K562 (cell line): ENCODE measurements around the gene DYSF. TPM values are rescaled to one million over a fixed set of nuclear protein-coding genes. Genes with fewer than 3 reads are reported as not detected.

Source experiments
- ATAC-seq: fragments of 200-7000 bp; cut with Tn5 transposase; 3 replicates; pipeline ENCODE4 v1.9.1; 2020; ENCODE audit warnings: moderate library complexity
- BruUV-seq: library from RNA; stranded (reverse); fragments of 400-500 nt; replicated peaks from 2 replicates; lab custom pipeline; 2021; lab: Mats Ljungman, UMichigan
- CTCF ChIA-PET: fragments of 300-600 bp; formaldehyde crosslinking; extraction: SDS; loops from one replicate; lab custom pipeline; 2021; ENCODE audit warnings: low intra/inter-chr PET ratio; lab: Yijun Ruan, JAX
- POLR2A ChIA-PET: fragments of 300-600, 350-650 bp; sonication (Branson Sonifier 250); formaldehyde crosslinking; extraction: SDS; loops from one replicate; lab custom pipeline; 2021; ENCODE audit warnings: antibody characterized with exemption, inconsistent platforms; lab: Yijun Ruan, JAX
- DNase-seq, 4 experiments: peaks; one replicate each; pipeline versions ENCODE4 v3.0.0 to v3.0.0-alpha.2; 2011 to 2018; ENCODE audit warnings: low spot score in 3 of 4, mixed read lengths in 3 of 4; ENCODE audit errors: extremely low read depth in 1 of 4
- FAIRE-seq: peaks from 2 replicates; lab custom pipeline; 2011; peaks lifted over from hg19 to GRCh38; lab: Jason Lieb, UNC
- H2AFZ ChIP-seq: 2 replicates; pipeline ENCODE4 v1.6.0; 2011; ENCODE audit warnings: low read depth, low read length, control low read depth, inconsistent platforms
- H3K27ac ChIP-seq: fragments of 200-600 bp; 3 replicates; pipeline ENCODE4 v1.8.0; 2011; ENCODE audit warnings: low read depth, mild to moderate bottlenecking, control low read depth, inconsistent platforms, low read length, moderate library complexity, mixed read lengths; ENCODE audit errors: extremely low read depth
- H3K27me3 ChIP-seq, 2 experiments: fragments of 300-600 bp in 1 of 2; 2 replicates in 1 of 2; 3 replicates in 1 of 2; pipeline versions ENCODE4 v1.6.0 to v1.8.0; 2011; ENCODE audit warnings: inconsistent platforms in 2 of 2, low read length in 2 of 2, mild to moderate bottlenecking in 1 of 2, mixed read lengths in 1 of 2, moderate library complexity in 1 of 2; ENCODE audit not compliant: control insufficient read depth in 2 of 2, insufficient read depth in 2 of 2
- H3K36me3 ChIP-seq: fragments of 300-600 bp; 3 replicates; pipeline ENCODE4 v1.8.0; 2011; ENCODE audit warnings: mild to moderate bottlenecking, low read length, inconsistent platforms; ENCODE audit not compliant: control insufficient read depth, insufficient read depth
- H3K4me1 ChIP-seq, 2 experiments: fragments of 200-600 bp in 1 of 2; replicated peaks in 1 of 2; 2 replicates in 1 of 2; 3 replicates in 1 of 2; pipeline versions ENCODE4 v1.5.1 to v1.8.0; 2011; ENCODE audit warnings: inconsistent platforms in 2 of 2, low read length in 2 of 2, mild to moderate bottlenecking in 1 of 2, mixed read lengths in 1 of 2, moderate library complexity in 1 of 2; ENCODE audit not compliant: control insufficient read depth in 2 of 2, insufficient read depth in 2 of 2
- H3K4me2 ChIP-seq: 2 replicates; pipeline ENCODE4 v1.6.1; 2011; ENCODE audit warnings: low read length, control low read depth, inconsistent platforms, mixed read lengths; ENCODE audit not compliant: insufficient read depth
- H3K4me3 ChIP-seq: fragments of 200-600 bp; sonication (generic), shearing (Covaris generic); 2 replicates; pipeline ENCODE4 v1.5.1; 2016; ENCODE audit warnings: control low read depth, inconsistent platforms
- H3K79me2 ChIP-seq: fragments of 200-600 bp; 3 replicates; pipeline ENCODE4 v1.8.0; 2011; ENCODE audit warnings: low read length, inconsistent platforms; ENCODE audit not compliant: control insufficient read depth, insufficient read depth
- H3K9ac ChIP-seq, 2 experiments: 2 replicates each; pipeline versions ENCODE4 v1.6.0 to v1.6.1; 2011; ENCODE audit warnings: low read depth in 2 of 2, low read length in 2 of 2, control low read depth in 1 of 2, inconsistent platforms in 1 of 2, mild to moderate bottlenecking in 1 of 2, mixed read lengths in 1 of 2; ENCODE audit not compliant: insufficient read depth in 1 of 2
- H3K9me1 ChIP-seq: one replicate; pipeline ENCODE4 v1.6.0; 2011; ENCODE audit warnings: inconsistent platforms, mild to moderate bottlenecking, low read length, moderate library complexity; ENCODE audit not compliant: control insufficient read depth, insufficient read depth
- H3K9me3 ChIP-seq: replicated peaks from 2 replicates; pipeline ENCODE4 v1.5.1; 2011; ENCODE audit warnings: low read depth, low read length, inconsistent platforms; ENCODE audit not compliant: control insufficient read depth, insufficient read depth
- H4K20me1 ChIP-seq: replicated peaks from 2 replicates; pipeline ENCODE4 v1.6.1; 2011; ENCODE audit warnings: low read length, inconsistent platforms, mixed read lengths; ENCODE audit not compliant: control insufficient read depth, insufficient read depth
- BACH1 ChIP-seq: fragments of 200-800 bp; sonication (Bioruptor generic); IDR thresholded peaks from 2 replicates; pipeline ENCODE4 v1.6.1; 2016; ENCODE audit warnings: missing genetic modification characterization, missing compliant biosample characterization
- CXXC5 ChIP-seq: fragments of 250-450 bp; sonication (Bioruptor Pico); IDR thresholded peaks from 2 replicates; pipeline ENCODE4 v1.8.0; 2022; ENCODE audit warnings: inconsistent platforms, mild to moderate bottlenecking, moderate library complexity
- GATAD2B ChIP-seq: fragments of 450-650 bp; IDR thresholded peaks from 2 replicates; pipeline ENCODE4 v1.6.1; 2017; ENCODE audit warnings: mild to moderate bottlenecking, borderline replicate concordance
- JUN ChIP-seq, 2 experiments: sonication (generic) in 1 of 2; formaldehyde crosslinking in 1 of 2; IDR thresholded peaks; 2 replicates each; pipeline versions ENCODE4 v1.6.1 to v1.8.0; 2012 to 2022; ENCODE audit warnings: borderline replicate concordance in 2 of 2, mild to moderate bottlenecking in 2 of 2, improper control_type of control experiment in 1 of 2, low read depth in 1 of 2, low read length in 1 of 2, missing genetic modification reagents in 1 of 2
- NCOA4 ChIP-seq: fragments of 450-650 bp; IDR thresholded peaks from 2 replicates; pipeline ENCODE4 v1.6.1; 2018; ENCODE audit warnings: mild to moderate bottlenecking; ENCODE audit not compliant: partially characterized antibody
- NFATC3 ChIP-seq: fragments of 450-650 bp; IDR thresholded peaks from 2 replicates; pipeline ENCODE4 v1.6.1; 2017; ENCODE audit warnings: mild to moderate bottlenecking
- POLR2B ChIP-seq: fragments of 450-650 bp; IDR thresholded peaks from 2 replicates; pipeline ENCODE4 v1.6.1; 2018; ENCODE audit warnings: low read depth; ENCODE audit not compliant: partially characterized antibody
- SIN3A ChIP-seq, 2 experiments: fragments of 150-350 bp in 1 of 2; IDR thresholded peaks; 2 replicates each; pipeline ENCODE4 v1.6.1; 2011 to 2016; ENCODE audit warnings: borderline replicate concordance in 2 of 2, low read depth in 2 of 2, low read length in 2 of 2, mild to moderate bottlenecking in 2 of 2, moderate library complexity in 2 of 2; ENCODE audit not compliant: control insufficient read depth in 1 of 2
- SMARCA4 ChIP-seq: fragments of 450-650 bp; IDR thresholded peaks from 2 replicates; pipeline ENCODE4 v1.6.1; 2016
- TEAD1 ChIP-seq, 2 experiments: fragments of 450-650 bp in 1 of 2; sonication (generic) in 1 of 2; formaldehyde crosslinking; IDR thresholded peaks; 2 replicates each; pipeline versions ENCODE4 v1.4.0 to v1.8.0; 2020 to 2022; ENCODE audit warnings: mild to moderate bottlenecking in 2 of 2, missing genetic modification reagents in 1 of 2
- TEAD2 ChIP-seq: fragments of 450-650 bp; IDR thresholded peaks from 2 replicates; pipeline ENCODE4 v1.6.1; 2016; ENCODE audit warnings: missing genetic modification characterization, control low read depth, missing compliant biosample characterization
- ZNF324 ChIP-seq: fragments of 250-450 bp; sonication (Bioruptor Pico); IDR thresholded peaks from 2 replicates; pipeline ENCODE4 v1.4.0; 2020; ENCODE audit warnings: mild to moderate bottlenecking
- ZNF778 ChIP-seq: fragments of 450-650 bp; formaldehyde crosslinking; IDR thresholded peaks from 2 replicates; pipeline ENCODE4 v1.4.0; 2020; ENCODE audit warnings: mild to moderate bottlenecking, moderate library complexity
- WGBS: fragments of 100-300 bp; shearing (Covaris generic); methylation state at CpG from one replicate; pipeline ENCODE4 v1.1.6; 2016; ENCODE audit warnings: low coverage, mixed read lengths; ENCODE audit not compliant: insufficient coverage; ENCODE audit errors: missing lambda C conversion rate; 5-methylcytosine and 5-hydroxymethylcytosine counted together
- in situ Hi-C: fragments of 300-500 bp; cut with MboI; formaldehyde crosslinking; loops from 4 replicates; pipeline ENCODE4 v1.15.0; 2018; ENCODE audit warnings: inconsistent platforms, mixed read lengths
- intact Hi-C: fragments of 100-400 bp; cut with micrococcal nuclease; formaldehyde crosslinking; loops from 2 replicates; pipeline ENCODE4 v1.14.2; 2022
- polyA plus RNA-seq, 8 experiments: library from polyadenylated mRNA; depleted of rRNA in 4 of 8; stranded (reverse) in 5 of 8; unstranded in 3 of 8; fragments of >200 nt; fragmentation: Nextera tagmentation in 2 of 8; fragmentation: Illumina TruSeq in 1 of 8; extraction: Ambion mirVana in 2 of 8; extraction: Trizol in 1 of 8; gene quantifications; 2 replicates each; pipeline versions ENCODE4 v1.2.1 to v1.2.3, GENCODE V29; 2011 to 2014; ENCODE audit warnings: inconsistent platforms in 1 of 8, missing spikeins in 1 of 8
- total RNA-seq, 7 experiments: library from RNA; depleted of rRNA in 6 of 7; stranded (reverse); fragments of >200 nt in 6 of 7; fragmentation: Illumina TruSeq in 2 of 7; extraction: Trizol in 2 of 7; gene quantifications; 2 replicates each; pipeline versions ENCODE4 v1.2.1 to v1.2.3, GENCODE V29; 2011 to 2021; ENCODE audit warnings: low replicate concordance in 1 of 7
- TF ChIP-seq, protein P1 (sequence below): fragments of 450-650 bp; formaldehyde crosslinking; IDR thresholded peaks from 2 replicates; pipeline ENCODE4 v1.4.0; 2022; ENCODE audit warnings: missing genetic modification characterization
- TF ChIP-seq, protein P2 (sequence below): IDR thresholded peaks from 2 replicates; pipeline ENCODE4 v1.6.1; 2011; ENCODE audit not compliant: insufficient read length; ENCODE audit errors: extremely low read depth

DYSF gene
- total and polyA plus RNA-seq, 9 of the 15 experiments (the other 6 are each of a cell fraction or from before 2014, with no cell fraction given), result 0.01 to 0.80 (median 0.29) TPM

DNA sequence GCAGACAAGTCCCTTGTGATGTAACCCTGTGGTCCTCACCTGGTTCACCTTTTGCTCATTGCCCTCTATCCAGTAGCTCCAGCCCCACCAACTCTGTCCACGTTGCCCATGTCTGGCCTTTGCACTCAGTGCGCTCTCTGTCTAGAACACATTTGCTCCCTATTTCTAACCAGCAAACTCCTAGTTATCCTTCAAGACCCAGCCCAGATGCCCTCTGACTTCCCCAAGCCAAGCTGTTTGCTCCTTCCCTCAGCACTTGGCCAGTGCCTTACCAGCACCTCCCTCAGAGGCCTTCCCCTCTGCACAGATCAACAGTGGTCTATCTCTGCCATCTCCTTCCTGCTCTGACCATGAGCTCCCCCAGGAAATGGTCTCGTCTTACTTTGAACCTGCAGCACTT, 137.7 kb downstream of the DYSF start:
- BruUV-seq, result no TSS peak
- FAIRE-seq, result no peak

DNA sequence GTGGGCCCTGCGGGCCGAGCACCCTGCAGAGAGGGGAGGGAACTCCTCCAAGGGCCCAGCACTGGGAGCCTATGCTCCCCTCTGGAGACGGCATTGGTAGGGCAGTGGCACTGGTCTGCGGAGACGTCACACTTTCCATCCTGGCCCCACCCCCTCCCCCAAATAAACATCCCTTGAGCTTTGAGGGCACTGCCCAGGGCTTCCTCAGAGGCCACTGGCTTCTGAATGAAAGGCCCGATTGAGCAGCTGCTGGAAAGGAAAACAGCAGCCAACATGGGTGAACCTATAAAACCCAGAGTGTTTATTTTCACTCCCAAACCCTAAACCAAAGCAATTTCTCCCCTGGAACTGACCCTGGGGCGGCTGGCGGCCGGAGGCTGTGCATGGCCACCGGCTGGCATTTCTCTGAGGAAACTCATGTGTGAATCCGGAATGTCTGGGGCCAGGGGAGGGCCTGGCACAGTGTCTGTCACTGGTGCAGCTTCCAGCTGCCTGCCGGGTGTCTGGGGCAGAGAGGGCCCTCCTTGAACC, 138.9 kb downstream of the DYSF start:
- Histone ChIP-seq H2AFZ (no peak overlapping the region), H3K79me2 (no peaks in the 10 kb centered on the region), H3K9me3 (no peaks in the 10 kb centered on the region), H3K4me3 (no peak overlapping the region), H3K4me2 (no peak overlapping the region), H3K27me3 (peaks cover 4 to 80% of the 10 kb centered on the region in 2 experiments; a peak in 4 of 5 replicates), H3K27ac (no peak overlapping the region), H3K9ac (no peak overlapping the region), H4K20me1 (peaks cover 33% of the 10 kb centered on the region), H3K36me3 (no peaks in the 10 kb centered on the region), H3K4me1 (peaks cover 0 to 3% of the 10 kb centered on the region in 2 experiments; a peak in 1 of 5 replicates), H3K9me1 (peaks cover 3% of the 10 kb centered on the region)
- DNase-seq (no peak), FAIRE-seq (no peak), ATAC-seq (no peak)
- intact Hi-C loops, result no loop called here
- WGBS, result under 1% methylated on average over 9 of the region's 12 CpGs
- in situ Hi-C loops, result no loop called here
- ChIA-PET CTCF (no interaction called here), POLR2A (no interaction called here)
- no peak for TF ChIP-seq SIN3A (IDR thresholded peaks at IDR 0.05; ENCODE audit: borderline replicate concordance in 2 of 2, control insufficient read depth in 1 of 2, low read depth in 2 of 2, low read length in 2 of 2)
- TF ChIP-seq CXXC5, result no peak
- TF ChIP-seq POLR2B, result no peak
- no peak for TF ChIP-seq TEAD2 (tag)
- no peak for TF ChIP-seq GATAD2B
- TF ChIP-seq ZNF778 (CRISPR knock-in tag), result no peak
- TF ChIP-seq, protein P1, sequence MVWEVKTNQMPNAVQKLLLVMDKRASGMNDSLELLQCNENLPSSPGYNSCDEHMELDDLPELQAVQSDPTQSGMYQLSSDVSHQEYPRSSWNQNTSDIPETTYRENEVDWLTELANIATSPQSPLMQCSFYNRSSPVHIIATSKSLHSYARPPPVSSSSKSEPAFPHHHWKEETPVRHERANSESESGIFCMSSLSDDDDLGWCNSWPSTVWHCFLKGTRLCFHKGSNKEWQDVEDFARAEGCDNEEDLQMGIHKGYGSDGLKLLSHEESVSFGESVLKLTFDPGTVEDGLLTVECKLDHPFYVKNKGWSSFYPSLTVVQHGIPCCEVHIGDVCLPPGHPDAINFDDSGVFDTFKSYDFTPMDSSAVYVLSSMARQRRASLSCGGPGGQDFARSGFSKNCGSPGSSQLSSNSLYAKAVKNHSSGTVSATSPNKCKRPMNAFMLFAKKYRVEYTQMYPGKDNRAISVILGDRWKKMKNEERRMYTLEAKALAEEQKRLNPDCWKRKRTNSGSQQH, result no peak
- no TSS peak for BruUV-seq

More for the DNA sequence above, 137.7 kb downstream of the DYSF start:
- POLR2A ChIA-PET, result no interaction called here
- Histone ChIP-seq H3K27ac (no peak overlapping the region), H2AFZ (no peak overlapping the region), H3K79me2 (no peaks in the 10 kb centered on the region), H4K20me1 (peaks cover 30% of the 10 kb centered on the region), H3K4me3 (no peak overlapping the region), H3K9ac (no peak overlapping the region), H3K36me3 (no peaks in the 10 kb centered on the region), H3K9me1 (peaks cover 3% of the 10 kb centered on the region), H3K9me3 (no peaks in the 10 kb centered on the region), H3K4me2 (no peak overlapping the region), H3K4me1 (peaks cover 0 to 3% of the 10 kb centered on the region in 2 experiments; a peak in 1 of 5 replicates), H3K27me3 (peaks cover 4 to 69% of the 10 kb centered on the region in 2 experiments; a peak in 4 of 5 replicates)
- intact Hi-C loops, result no loop called here
- TF ChIP-seq JUN (IDR thresholded peaks at IDR 0.05; ENCODE audit: borderline replicate concordance, low read depth, low read length), result no peak
- no peak for TF ChIP-seq JUN (CRISPR knock-in tag; IDR thresholded peaks at IDR 0.05; ENCODE audit: borderline replicate concordance)
- no peak for TF ChIP-seq NFATC3
- no peak for TF ChIP-seq ZNF324
- TF ChIP-seq SMARCA4, result no peak
- TF ChIP-seq, protein P2, sequence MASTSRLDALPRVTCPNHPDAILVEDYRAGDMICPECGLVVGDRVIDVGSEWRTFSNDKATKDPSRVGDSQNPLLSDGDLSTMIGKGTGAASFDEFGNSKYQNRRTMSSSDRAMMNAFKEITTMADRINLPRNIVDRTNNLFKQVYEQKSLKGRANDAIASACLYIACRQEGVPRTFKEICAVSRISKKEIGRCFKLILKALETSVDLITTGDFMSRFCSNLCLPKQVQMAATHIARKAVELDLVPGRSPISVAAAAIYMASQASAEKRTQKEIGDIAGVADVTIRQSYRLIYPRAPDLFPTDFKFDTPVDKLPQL, result no peak
- no peak for TF ChIP-seq TEAD1 (CRISPR knock-in tag; IDR thresholded peaks at IDR 0.05)
- no peak for TF ChIP-seq NCOA4
- no peak for TF ChIP-seq BACH1 (tag)
- no peak for DNase-seq
- CTCF ChIA-PET, result no interaction called here
- ATAC-seq, result no peak
- in situ Hi-C loops, result no loop called here
- WGBS, result 4% methylated on average over 3 of the region's 3 CpGs
